Left ventricle myocardium inferior (tissue), 1 donor: ENCODE measurements around the gene DUXA. TPM values are rescaled to one million over a fixed set of nuclear protein-coding genes. Genes with fewer than 3 reads are reported as not detected.

Experiments
- total RNA-seq: library from RNA; stranded (reverse); fragmentation: NEBNext Ultra II Directional; extraction: Animal tissue kit (Norgen Biotek cat#: 25700); gene quantifications from one replicate; pipeline ENCODE4 v1.2.1, GENCODE V29; 2021
- donor health status: DM: no; HTN: yes; CAD: no; lungs with severe emphysema.

The DUXA gene
- total RNA-seq, 1 donor from 2014 or later, result not detected

Other genes starting within 250 kb of the DUXA start
- not detected for gene USP29, start 47.5 kb downstream of the DUXA start, total RNA-seq
- not detected for gene ZIM3, start 22.3 kb downstream of the DUXA start, total RNA-seq
- 15.5 TPM for gene ZNF264, start 24.0 kb upstream of the DUXA start, total RNA-seq
- 1.2 TPM for gene AURKC, start 63.5 kb upstream of the DUXA start, total RNA-seq
- gene ZNF805, start 73.1 kb upstream of the DUXA start, total RNA-seq, result 8.4 TPM
- gene ZNF460, start 113.0 kb upstream of the DUXA start, total RNA-seq, result 24.0 TPM
- 5.7 TPM for gene ZNF543, start 153.0 kb upstream of the DUXA start, total RNA-seq
- gene ZNF304, start 183.8 kb upstream of the DUXA start, total RNA-seq, result 8.0 TPM
- gene TRAPPC2B, start 196.1 kb upstream of the DUXA start, total RNA-seq, result 11.4 TPM
- gene ZNF547, start 196.1 kb upstream of the DUXA start, total RNA-seq, result 3.6 TPM
- 14.4 TPM for gene ZNF548, start 222.4 kb upstream of the DUXA start, total RNA-seq
- 8.9 TPM for gene ZNF17, start 243.7 kb upstream of the DUXA start, total RNA-seq